ENCODE data around the gene ANKRD33.
A peak's percentile ranks its signal among the peaks of the same experiment; 100 is the strongest.

The ANKRD33 gene

GRCh38 chr12:51862947-51863346 is 25.0 kb upstream of the ANKRD33 start:
- DNase-seq: no peak

GRCh38 chr12:51863363-51863932 is 24.5 kb upstream of the ANKRD33 start:
- DNase-seq: peak; percentile 54

- DNase-seq: peak; percentile 72
These were observed 23.7 kb upstream of the ANKRD33 start for GRCh38 chr12:51863933-51864832.

- no peak for DNase-seq
These were observed 22.9 kb upstream of the ANKRD33 start for GRCh38 chr12:51864833-51865670.

GRCh38 chr12:51865757-51866270 is 22.1 kb upstream of the ANKRD33 start:
- no peak for DNase-seq

DNA sequence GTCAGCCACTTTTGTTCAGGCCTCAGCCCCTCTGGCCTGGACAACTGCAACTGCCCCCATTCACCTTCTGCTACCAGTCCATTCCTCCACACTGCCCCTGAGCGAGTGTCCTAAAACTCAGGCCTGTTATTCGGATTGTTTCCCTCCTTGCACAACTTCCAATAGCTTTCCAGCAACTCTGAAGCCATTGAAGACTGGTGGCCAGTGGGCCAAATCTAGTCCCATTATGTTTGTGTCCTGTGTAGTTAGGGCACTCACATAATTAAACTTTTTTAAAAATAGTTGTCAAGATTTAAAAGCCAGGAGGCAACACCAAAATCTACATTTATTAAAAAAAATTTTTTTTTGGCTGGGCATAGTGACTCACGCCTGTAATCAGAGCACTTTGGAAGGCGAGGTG is 21.6 kb upstream of the ANKRD33 start:
- no peak for DNase-seq

- no peak for DNase-seq
These were observed 21.1 kb upstream of the ANKRD33 start for GRCh38 chr12:51866762-51867161.

- no peak for DNase-seq
These were observed 20.5 kb upstream of the ANKRD33 start for GRCh38 chr12:51867371-51867770.

DNA sequence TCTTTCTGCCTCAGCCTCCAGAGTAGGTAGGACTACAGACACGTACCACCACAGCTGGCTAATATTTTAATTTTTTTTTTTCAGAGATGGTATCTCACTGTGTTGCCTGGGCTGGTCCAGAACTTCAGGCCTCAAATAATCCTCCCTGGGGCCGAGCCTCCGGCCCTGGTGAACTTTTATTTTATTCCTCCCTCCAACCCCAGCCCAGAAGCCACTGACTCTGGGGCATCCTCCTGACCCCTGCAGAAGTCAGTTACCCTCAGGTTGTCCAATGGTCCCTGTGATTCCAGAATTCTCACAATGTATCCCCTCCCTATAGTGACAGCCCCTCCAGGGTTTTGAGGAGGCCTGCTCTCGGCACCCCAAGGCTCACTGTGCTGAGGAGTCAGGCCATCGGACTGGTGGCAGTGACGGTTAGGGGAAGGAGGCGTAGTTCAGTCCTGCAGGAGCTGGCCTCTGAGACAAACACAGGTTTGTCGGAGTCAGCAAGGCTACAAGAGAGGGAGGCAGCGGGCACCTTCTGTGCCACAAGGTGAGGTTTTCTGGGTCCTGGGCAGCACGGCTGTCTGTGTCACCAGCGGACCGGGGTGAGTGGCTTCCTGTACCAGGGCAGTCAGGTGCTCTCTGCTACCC is 20.0 kb upstream of the ANKRD33 start:
- DNase-seq: no peak

GRCh38 chr12:51868821-51869495 is 18.9 kb upstream of the ANKRD33 start:
- DNase-seq: no peak

GRCh38 chr12:51869496-51869865 is 18.4 kb upstream of the ANKRD33 start:
- DNase-seq: no peak

GRCh38 chr12:51869931-51870330 is 18.0 kb upstream of the ANKRD33 start:
- DNase-seq: no peak

- DNase-seq: no peak
These were observed 17.4 kb upstream of the ANKRD33 start for GRCh38 chr12:51870504-51870903.

DNA sequence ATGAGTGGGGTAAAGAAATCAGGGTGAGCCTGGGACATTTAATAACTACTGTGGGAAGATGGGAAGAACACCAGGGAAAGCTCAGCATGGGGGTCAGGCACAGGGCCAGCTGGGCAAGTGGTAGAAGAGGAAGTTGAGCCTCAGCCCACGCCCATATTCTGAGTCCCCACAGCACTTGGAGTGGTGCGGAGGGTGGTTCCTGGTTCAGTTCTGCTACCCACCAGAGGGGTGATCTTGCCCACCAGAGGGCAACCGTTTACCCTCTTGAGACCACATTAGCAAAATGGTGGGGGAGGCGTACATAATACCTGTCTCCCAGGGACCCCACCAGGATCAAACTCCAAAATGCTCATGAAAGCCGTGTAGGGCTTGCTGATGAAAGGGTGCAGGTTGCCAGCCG is 16.8 kb upstream of the ANKRD33 start:
- DNase-seq: no peak

GRCh38 chr12:51871918-51872688 is 15.8 kb upstream of the ANKRD33 start:
- no peak for DNase-seq

DNA sequence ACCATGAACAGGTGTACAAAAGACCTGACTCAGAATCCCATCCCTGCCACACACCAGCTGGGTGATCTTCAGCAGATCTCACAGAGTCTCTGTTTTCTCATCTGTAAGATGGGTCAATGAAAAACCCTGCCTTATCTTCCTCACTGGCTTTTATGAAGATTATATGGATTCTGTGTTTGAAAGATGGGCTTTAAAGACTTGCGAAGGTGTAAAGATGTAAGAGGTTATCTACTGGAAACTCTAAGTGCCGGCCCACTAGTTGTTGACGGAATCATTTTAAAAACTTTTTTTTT is 15.3 kb upstream of the ANKRD33 start:
- DNase-seq: no peak

- no peak for DNase-seq
These were observed 14.5 kb upstream of the ANKRD33 start for GRCh38 chr12:51873251-51873994.

DNA sequence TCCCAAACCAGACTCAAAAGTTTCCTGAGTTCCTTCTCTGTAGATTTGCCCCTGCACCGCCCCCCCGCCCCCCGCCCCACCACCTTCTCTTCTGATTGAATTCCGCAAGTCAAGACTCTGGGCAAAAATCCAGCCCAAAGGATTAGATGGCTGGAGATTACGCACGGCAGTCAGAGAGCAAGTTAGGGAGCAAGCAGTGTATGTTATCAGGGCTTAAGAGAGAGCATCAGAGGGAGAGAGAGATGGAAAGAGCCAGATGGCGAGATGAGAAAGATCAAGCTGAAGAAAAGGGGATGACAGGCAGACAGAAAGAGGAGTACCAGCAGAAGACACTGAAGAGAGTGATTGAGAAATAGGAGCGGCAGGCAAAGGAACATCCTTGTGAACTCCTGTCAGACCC is 13.9 kb upstream of the ANKRD33 start:
- no peak for DNase-seq

GRCh38 chr12:51874486-51874885 is 13.4 kb upstream of the ANKRD33 start:
- no peak for DNase-seq

GRCh38 chr12:51879102-51879501 is 8.8 kb upstream of the ANKRD33 start:
- DNase-seq: no peak

DNA sequence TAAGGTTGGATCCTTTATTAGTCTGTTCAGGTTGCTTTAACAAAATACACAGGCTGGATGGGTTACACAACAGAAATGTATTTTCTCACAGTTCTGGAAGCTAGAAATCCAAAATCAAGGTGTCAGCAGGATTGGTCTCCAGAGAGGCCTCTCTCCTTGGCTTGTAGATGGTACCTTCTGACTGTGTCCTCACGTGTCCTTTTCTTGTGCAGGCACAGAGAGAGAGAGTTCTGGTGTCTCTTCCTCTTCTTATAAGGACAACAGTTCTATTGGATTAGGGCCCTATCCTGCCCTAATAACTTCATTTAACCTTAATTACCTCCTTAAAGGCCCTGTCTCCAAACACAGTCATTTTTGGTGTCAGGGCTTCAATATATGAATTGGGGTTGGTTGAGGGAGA is 4.6 kb upstream of the ANKRD33 start:
- DNase-seq: no peak
